Measurements from ENCODE around the gene SS18L1.
A peak's percentile ranks its signal among the peaks of the same experiment; 100 is the strongest.
"Not testable (repeated sequence)": the region's sequence is repeated elsewhere in the genome, so short reads cannot be mapped to it uniquely, and the experiment has no call there.

SS18L1 gene

DNA sequence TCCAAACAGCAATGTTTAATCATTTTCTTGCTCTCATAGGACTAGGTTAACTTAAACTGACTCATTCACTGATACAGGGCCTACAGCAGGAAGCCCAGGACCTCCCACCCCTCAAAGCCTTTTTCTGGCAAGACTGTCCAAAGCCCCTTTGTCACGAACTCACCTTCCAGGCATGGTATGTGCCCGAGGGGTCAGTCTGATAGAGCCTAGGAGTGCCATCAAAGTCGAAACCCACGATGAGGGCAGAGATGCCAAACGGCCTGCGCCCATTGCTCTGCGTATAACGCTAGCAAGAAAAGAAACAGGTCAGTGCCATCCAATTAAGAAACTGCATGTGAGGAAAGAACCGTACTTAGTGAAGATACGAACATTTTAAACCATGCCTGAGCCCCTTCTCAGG lies 4.7 kb upstream of the SS18L1 start:
- Mint-ChIP-seq H3K36me3 (ENCODE audit: low read depth) (peaks cover 53% of the 10 kb centered on the region), H3K27ac (no peak overlapping the region), H3K9me3 (no peaks in the 10 kb centered on the region), H3K4me1 (ENCODE audit: low read depth) (peaks cover 33% of the 10 kb centered on the region), H3K27me3 (ENCODE audit: low read depth) (no peaks in the 10 kb centered on the region), H3K4me3 (no peak overlapping the region)

DNA sequence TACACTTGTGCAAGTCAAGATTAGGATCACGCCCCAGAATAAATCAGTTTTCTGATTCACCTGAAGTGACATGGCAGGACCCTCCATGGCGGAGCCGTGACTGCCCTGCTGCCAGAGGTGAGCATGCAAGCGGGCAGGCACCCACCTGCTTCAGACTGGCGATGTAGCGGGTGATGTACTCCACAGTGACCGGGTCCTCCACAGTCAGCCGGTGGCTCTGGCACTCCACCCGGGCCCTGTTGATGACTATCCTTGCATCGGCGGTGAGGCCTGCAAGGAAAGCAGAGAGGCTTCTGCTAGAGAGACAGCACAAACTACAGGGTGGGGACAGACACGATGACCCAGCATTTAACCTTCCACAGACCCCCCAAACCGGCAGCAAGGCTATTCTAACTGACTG lies 3.9 kb upstream of the SS18L1 start:
- H3K4me3 Mint-ChIP-seq, result no peak overlapping the region
- peaks cover 51% of the 10 kb centered on the region for H3K36me3 Mint-ChIP-seq (ENCODE audit: low read depth)
- no peaks in the 10 kb centered on the region for H3K27me3 Mint-ChIP-seq (ENCODE audit: low read depth)
- H3K4me1 Mint-ChIP-seq (ENCODE audit: low read depth), result peaks cover 36% of the 10 kb centered on the region
- H3K9me3 Mint-ChIP-seq, result no peaks in the 10 kb centered on the region
- no peak overlapping the region for H3K27ac Mint-ChIP-seq

DNA sequence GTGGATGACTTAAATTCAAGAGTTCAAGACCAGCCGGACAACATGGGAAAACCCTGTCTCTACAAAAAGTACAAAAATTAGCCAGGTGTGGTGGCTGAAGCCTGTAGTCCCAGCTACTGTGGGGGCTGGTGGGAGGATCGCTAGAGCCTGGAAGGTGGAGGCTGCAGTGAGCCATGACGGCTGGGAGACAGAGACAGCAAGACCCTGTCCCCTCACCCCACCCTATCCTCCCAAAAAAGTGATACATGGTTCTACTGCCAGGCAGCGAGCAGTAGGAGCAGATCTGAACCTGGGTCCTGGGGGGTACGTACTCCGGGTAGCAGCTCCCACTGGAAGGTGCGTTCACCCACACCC lies 2.5 kb upstream of the SS18L1 start:
- Mint-ChIP-seq H3K4me1 (ENCODE audit: low read depth) (peaks cover 45% of the 10 kb centered on the region), H3K27ac (no peak overlapping the region), H3K27me3 (ENCODE audit: low read depth) (no peaks in the 10 kb centered on the region), H3K9me3 (no peaks in the 10 kb centered on the region), H3K4me3 (peak overlapping the region; percentile 89), H3K36me3 (ENCODE audit: low read depth) (peaks cover 52% of the 10 kb centered on the region)

DNA sequence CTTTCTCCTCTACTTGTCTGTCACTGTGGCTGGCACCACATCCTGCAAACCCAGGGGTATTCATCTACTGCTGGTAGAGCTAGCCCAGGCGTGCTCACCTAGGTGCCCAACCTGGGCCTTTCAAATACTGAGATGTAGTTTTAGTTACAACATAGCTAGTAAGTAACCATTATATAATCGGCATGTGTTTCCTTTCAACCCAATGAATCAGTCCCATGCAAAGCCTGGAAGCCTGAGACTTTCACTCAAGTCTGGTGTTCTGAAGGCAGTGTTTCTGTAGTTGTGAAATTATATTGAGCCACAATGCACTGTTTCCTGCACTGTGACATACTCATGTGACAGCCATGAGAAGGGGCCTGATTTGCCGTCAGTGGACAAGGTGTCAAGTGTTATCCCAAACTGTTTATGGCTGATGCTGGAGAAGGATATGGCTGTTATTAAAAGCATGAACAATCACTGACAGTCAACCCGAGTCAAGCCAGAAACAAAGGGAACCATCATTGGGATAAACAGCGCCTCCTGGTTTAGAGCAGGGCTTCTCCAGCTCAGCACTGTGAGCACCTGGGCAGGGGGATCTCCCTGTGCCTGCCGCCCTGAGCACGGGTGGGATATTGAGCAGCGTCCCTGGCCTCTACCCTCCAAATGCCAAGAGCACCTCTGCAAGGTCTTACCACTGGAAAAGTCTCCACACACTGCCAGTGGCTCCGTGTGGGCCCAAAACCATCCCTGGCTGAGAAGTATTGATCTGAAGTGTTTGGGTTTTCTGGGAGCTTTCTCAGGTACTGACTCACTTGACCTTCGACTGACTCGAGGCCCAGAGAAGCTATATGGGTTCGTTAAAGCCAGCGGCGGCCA lies 1.9 kb upstream of the SS18L1 start:
- peaks cover 46% of the 10 kb centered on the region for H3K36me3 Mint-ChIP-seq (ENCODE audit: low read depth)
- peak overlapping the region; percentile 89 for H3K4me3 Mint-ChIP-seq
- peak overlapping the region; percentile 84 for H3K27ac Mint-ChIP-seq
- no peaks in the 10 kb centered on the region for H3K27me3 Mint-ChIP-seq (ENCODE audit: low read depth)
- peaks cover 45% of the 10 kb centered on the region for H3K4me1 Mint-ChIP-seq (ENCODE audit: low read depth)
- no peaks in the 10 kb centered on the region for H3K9me3 Mint-ChIP-seq

DNA sequence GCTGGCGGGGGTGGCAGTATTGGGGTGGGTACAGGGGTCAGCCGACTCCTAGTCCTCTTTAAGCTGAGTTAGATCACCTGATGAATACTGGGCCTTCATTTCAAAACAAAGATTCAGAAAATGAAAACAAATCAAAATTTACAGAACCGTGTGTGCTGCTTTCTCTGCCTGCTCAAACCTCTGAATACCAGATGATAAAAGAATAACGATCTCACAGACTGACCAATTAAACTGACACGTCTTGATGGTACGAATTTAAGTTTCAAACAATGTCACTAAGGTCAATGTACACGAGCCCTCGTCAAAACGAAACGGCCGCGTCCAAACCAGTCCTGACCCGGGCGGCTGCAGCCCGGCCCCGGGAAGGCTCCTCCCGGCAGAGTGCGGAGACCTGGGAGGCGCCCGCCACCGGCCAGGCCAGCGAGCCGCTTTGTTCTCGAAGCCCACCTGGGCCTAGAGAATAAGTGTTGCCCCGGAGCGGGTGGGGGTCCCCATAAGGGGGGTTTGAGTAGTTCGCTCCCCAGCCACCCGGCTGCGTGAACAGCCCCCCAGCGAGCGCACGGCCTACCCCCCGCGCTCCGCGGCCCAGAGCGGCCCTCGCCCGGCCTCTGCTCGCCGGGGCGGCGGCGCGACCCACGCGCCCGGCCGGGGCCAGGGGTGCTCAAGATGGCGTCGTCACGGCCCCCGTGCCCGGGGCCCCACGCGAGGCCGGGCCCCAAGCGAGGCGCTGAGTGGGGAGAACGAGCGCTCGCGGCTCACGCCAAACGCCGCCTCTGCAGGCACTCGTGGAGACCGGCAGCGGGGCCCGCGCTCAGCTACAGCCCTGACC lies 1.1 kb upstream of the SS18L1 start:
- H3K4me1 Mint-ChIP-seq (ENCODE audit: low read depth), result peaks cover 39% of the 10 kb centered on the region
- H3K9me3 Mint-ChIP-seq, result no peaks in the 10 kb centered on the region
- peak overlapping the region; percentile 84 for H3K27ac Mint-ChIP-seq
- H3K27me3 Mint-ChIP-seq (ENCODE audit: low read depth), result no peaks in the 10 kb centered on the region
- peaks cover 39% of the 10 kb centered on the region for H3K36me3 Mint-ChIP-seq (ENCODE audit: low read depth)
- H3K4me3 Mint-ChIP-seq, result peak overlapping the region; percentile 89

DNA sequence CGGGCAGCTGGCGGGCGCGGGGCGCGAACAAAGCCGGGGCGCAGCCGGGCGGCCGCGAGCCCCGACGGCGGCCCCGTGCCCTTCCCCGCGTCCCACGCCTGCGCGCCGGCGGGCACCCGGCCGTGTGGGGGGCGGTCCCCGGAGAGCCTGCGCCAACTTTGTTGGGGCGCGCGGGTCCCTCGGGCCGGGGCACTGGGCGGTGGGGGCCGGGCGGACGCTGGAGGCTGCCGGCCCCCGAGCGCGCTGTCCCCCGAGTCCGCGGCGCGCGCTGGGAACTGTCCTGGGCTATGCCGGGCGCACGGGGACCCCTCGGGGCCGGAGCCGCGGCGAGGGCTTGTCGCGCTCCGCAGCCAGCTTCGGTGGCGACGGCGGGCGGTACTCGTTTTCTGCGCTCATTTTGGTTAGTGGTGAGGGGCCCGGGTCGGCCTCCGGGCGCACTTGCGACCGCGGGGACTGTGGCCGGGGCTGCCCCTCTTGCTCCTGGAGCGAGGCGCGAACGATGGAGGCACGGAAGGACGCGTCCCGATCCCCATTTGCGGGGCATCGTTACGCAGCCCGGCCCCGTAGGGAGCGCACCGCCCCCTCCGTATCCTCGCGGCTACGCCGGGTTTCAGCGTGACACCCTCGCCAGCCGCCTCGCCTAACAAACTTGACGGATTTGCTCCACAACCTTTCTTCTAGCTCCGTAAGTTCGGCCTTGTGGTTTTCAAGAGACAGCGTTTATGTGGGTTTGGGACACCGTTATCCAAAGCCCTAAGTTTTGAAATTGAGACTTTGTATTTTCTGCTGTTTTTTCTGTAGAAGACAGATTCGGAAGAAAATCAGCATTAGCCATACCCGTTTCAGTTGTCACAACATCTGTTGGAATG lies 622 bp downstream of the SS18L1 start:
- no peaks in the 10 kb centered on the region for H3K27me3 Mint-ChIP-seq (ENCODE audit: low read depth)
- H3K4me1 Mint-ChIP-seq (ENCODE audit: low read depth), result peaks cover 35% of the 10 kb centered on the region
- H3K27ac Mint-ChIP-seq, result peak overlapping the region; percentile 81
- no peaks in the 10 kb centered on the region for H3K9me3 Mint-ChIP-seq
- peaks cover 24% of the 10 kb centered on the region for H3K36me3 Mint-ChIP-seq (ENCODE audit: low read depth)
- peak overlapping the region; percentile 76 for H3K4me3 Mint-ChIP-seq

DNA sequence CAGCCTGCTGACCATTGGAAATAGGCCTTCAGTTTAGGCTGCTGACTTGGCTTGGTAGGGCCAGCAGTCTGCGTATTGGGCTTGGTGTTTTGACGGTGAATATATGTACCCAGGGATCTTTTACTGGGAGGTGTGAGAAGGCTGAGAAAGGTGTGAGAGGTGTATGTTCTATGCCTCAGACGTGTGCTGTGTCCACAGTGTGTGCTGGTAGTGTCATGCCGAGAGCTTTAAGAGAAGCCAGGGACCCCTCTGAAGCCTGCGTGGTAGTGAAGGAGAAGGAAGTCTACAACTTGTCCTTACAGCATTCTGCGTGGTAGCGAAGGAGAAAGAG lies 2.1 kb downstream of the SS18L1 start:
- Mint-ChIP-seq H3K9me3 (no peaks in the 10 kb centered on the region), H3K27ac (no peak overlapping the region), H3K4me3 (peak overlapping the region; percentile 76), H3K4me1 (ENCODE audit: low read depth) (peaks cover 26% of the 10 kb centered on the region), H3K27me3 (ENCODE audit: low read depth) (no peaks in the 10 kb centered on the region), H3K36me3 (ENCODE audit: low read depth) (peaks cover 14% of the 10 kb centered on the region)

DNA sequence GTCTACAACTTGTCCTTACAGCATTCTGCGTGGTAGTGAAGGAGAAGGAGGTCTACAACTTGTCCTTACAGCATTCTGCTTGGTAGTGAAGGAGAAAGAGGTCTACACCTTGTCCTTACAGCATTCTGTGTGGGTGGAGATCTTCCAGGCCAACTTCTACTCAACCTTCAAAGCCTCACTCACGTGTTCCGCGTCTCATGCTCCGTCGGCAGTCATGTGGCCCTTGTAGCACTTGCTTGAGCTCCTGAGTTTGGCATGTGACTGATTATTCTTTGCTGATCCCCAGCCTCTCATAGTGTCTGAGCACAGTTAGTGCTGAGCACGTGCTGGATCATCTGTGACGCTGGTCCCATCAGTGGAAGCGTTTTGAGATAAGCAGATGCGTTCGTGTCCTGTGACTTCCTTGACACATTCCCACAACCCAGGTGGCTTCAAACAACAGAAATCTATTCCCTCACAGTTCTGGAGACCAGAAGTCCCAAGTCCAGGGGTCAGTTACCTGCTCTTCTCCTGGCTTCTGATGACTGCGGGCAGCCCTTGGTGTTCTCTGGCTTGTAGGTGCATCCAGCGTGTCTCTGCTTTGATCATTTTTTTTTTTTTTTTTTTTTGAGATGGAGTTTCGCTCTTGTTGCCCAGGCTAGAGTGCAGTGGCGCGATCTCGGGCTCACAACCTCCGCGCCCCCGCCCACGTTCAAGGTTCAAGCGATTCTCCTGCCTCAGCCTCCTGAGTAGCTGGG lies 2.6 kb downstream of the SS18L1 start:
- Mint-ChIP-seq H3K36me3 (ENCODE audit: low read depth) (peaks cover 12% of the 10 kb centered on the region), H3K9me3 (no peaks in the 10 kb centered on the region), H3K27me3 (ENCODE audit: low read depth) (no peaks in the 10 kb centered on the region), H3K4me3 (no peak overlapping the region), H3K4me1 (ENCODE audit: low read depth) (peaks cover 23% of the 10 kb centered on the region), H3K27ac (no peak overlapping the region)

DNA sequence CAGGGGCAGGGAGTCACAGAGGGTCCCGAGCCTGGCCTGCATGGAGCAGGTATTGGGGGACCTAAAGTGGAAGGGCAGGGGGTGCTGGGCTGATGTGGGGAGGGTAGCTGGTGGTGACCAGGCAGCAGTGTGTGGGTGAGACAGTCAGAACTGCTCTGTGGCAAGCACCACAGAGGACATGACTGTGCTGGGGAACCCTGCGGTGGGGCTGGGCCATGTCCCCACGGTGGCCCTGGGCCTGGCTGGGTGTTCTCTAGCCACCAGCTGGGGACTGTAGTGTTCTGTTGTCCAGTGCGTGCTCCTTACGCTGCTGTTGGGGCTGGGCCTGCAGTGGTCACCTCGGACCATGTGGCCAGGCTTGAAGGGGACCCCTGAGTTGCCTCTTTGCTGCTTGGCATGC lies 3.6 kb downstream of the SS18L1 start:
- Mint-ChIP-seq H3K4me1 (ENCODE audit: low read depth) (peaks cover 15% of the 10 kb centered on the region), H3K4me3 (no peak overlapping the region), H3K27me3 (ENCODE audit: low read depth) (no peaks in the 10 kb centered on the region), H3K36me3 (ENCODE audit: low read depth) (peaks cover 11% of the 10 kb centered on the region), H3K9me3 (no peaks in the 10 kb centered on the region), H3K27ac (no peak overlapping the region)

DNA sequence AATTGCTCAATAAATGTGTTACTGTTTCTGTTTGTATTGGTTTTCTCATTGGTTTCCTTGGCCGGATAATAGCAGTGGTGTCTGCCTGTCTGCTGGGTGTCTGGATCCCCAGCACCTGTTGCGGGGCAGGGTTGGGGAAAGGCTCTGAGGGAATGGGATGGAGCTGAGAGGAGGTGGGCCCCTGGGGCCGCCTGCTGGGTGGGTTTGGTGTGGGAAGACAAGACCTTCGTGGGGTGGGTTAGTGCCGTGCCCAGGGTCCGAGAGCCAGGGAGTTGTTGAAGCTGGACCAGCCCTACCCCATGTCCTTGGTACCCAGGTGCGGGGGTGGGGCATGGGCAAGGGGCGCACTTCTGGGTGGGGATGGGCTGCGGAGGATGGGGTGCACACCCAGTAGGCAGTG lies 4.0 kb downstream of the SS18L1 start:
- Mint-ChIP-seq H3K27ac (no peak overlapping the region), H3K4me1 (ENCODE audit: low read depth) (peaks cover 12% of the 10 kb centered on the region), H3K9me3 (peaks cover 2% of the 10 kb centered on the region), H3K4me3 (no peak overlapping the region), H3K27me3 (ENCODE audit: low read depth) (no peaks in the 10 kb centered on the region), H3K36me3 (ENCODE audit: low read depth) (peaks cover 12% of the 10 kb centered on the region)

DNA sequence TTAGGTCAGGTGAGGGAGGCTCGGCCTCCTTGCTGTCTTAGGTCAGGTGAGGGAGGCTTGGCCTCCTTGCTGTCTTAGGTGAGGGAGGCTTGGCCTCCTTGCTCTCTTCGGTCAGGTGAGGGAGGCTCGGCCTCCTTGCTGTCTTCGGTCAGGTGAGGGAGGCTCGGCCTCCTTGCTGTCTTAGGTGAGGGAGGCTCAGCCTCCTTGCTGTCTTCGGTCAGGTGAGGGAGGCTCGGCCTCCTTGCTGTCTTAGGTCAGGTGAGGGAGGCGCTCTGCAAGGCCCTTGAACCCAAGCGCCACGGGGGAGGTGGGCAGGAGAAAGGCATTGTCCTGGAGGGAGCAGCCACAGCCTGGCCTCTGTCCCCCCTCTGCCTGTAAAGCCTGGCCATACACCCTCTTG lies 4.8 kb downstream of the SS18L1 start:
- H3K27ac Mint-ChIP-seq; H3K9me3 Mint-ChIP-seq; H3K27me3 Mint-ChIP-seq (ENCODE audit: low read depth); H3K4me3 Mint-ChIP-seq: not testable (repeated sequence)
- peaks cover 20% of the 10 kb centered on the region for H3K36me3 Mint-ChIP-seq (ENCODE audit: low read depth)
- peaks cover 12% of the 10 kb centered on the region for H3K4me1 Mint-ChIP-seq (ENCODE audit: low read depth)

DNA sequence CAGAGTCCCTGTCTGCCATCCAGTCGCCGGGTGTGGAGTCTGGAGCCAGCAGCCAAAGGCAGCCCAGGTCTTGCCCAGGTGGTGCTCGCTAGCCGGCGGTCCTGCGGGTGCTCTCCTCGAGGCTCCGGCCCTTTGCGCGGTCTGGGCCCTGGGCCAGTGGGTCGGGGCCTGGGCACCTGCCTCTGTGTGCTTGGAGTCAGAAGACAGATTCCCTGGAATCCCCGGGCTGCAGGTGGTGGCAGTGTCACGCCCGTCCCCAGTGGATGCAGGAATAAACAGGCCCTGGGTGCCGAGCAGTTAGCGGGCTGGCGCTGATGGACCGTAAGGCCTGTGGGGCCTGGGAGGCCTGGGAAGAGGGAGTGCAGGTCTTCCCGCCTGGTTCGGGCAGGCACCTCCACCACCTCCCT lies 5.3 kb downstream of the SS18L1 start:
- H3K36me3 Mint-ChIP-seq (ENCODE audit: low read depth), result peaks cover 25% of the 10 kb centered on the region
- no peak overlapping the region for H3K27ac Mint-ChIP-seq
- H3K27me3 Mint-ChIP-seq (ENCODE audit: low read depth), result no peaks in the 10 kb centered on the region
- no peak overlapping the region for H3K4me3 Mint-ChIP-seq
- peaks cover 15% of the 10 kb centered on the region for H3K9me3 Mint-ChIP-seq
- peaks cover 12% of the 10 kb centered on the region for H3K4me1 Mint-ChIP-seq (ENCODE audit: low read depth)

DNA sequence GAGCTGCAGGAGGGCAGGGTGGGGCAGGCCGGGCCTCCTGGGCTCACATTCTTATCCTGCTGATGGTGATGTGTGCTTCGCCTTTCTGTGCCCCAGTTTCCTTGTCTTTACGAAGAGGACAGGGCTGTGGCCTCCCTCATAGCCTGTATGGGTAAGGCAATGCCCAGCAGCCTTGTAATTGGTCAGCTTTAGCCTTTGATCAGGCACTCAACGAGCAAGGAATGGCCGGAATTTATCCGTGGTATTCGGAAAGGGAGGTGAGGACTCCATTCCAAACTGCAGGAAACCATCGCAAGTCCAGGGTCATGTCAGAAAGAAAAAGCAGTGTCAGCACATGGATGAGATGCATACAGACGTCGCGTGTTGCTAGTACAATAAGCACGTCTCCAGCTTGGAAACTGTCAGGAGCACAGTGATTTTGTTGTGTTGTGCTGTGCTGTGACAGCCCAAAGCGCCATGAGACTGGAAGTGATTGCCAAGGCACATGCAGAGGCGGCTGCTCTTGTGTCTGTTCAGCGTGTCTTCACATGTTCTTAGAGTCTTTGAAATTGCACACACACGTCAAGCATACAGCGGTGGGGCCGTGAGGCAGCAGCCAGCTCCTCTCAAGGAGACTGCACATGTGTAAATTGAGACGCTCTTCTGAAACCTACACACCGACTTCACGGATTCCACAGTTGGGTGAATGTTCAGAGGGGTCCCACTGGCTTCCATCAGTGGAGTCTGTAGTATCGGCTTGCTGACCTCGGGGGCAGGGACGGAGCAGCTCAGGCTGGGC lies 6.2 kb downstream of the SS18L1 start:
- Mint-ChIP-seq H3K4me1 (ENCODE audit: low read depth) (peaks cover 9% of the 10 kb centered on the region), H3K4me3 (no peak overlapping the region), H3K27ac (no peak overlapping the region), H3K9me3 (peaks cover 18% of the 10 kb centered on the region), H3K36me3 (ENCODE audit: low read depth) (peaks cover 32% of the 10 kb centered on the region), H3K27me3 (ENCODE audit: low read depth) (no peaks in the 10 kb centered on the region)
